GM21381 (cell line): Measurements from ENCODE around the gene BABAM2.
"Not testable (repeated sequence)": the region's sequence is repeated elsewhere in the genome, so short reads cannot be mapped to it uniquely, and the experiment has no call there.

ENCODE experiments used
- ATAC-seq: cut with Tn5 transposase; IDR thresholded peaks from one replicate; pipeline ENCODE4 v1.9.1; 2021; ENCODE audit warnings: mild to moderate bottlenecking, moderate library complexity; ENCODE audit not compliant: unreplicated experiment

Gene BABAM2

GRCh38 chr2:28320009-28320365 is 429.5 kb downstream of the BABAM2 start:
- ATAC-seq: no peak

- no peak for ATAC-seq
Measured at GRCh38 chr2:28320371-28320770, 429.8 kb downstream of the BABAM2 start.

GRCh38 chr2:28321426-28321825 is 430.9 kb downstream of the BABAM2 start:
- ATAC-seq: no peak

- ATAC-seq: no peak
Measured at GRCh38 chr2:28322051-28322450, 431.5 kb downstream of the BABAM2 start.

- ATAC-seq: no peak
Measured at GRCh38 chr2:28322456-28322855, 431.9 kb downstream of the BABAM2 start.

- ATAC-seq: no peak
Measured at GRCh38 chr2:28322981-28323396, 432.5 kb downstream of the BABAM2 start.

- ATAC-seq: no peak
Measured at GRCh38 chr2:28325173-28325566, 434.6 kb downstream of the BABAM2 start.

- no peak for ATAC-seq
Measured at GRCh38 chr2:28325567-28326468, 435.3 kb downstream of the BABAM2 start.

GRCh38 chr2:28326469-28326805 is 435.9 kb downstream of the BABAM2 start:
- ATAC-seq: no peak

- no peak for ATAC-seq
Measured at GRCh38 chr2:28326881-28327505, 436.5 kb downstream of the BABAM2 start.

- no peak for ATAC-seq
Measured at GRCh38 chr2:28327581-28327955, 437.0 kb downstream of the BABAM2 start.

GRCh38 chr2:28327956-28328922 is 437.7 kb downstream of the BABAM2 start:
- no peak for ATAC-seq

- ATAC-seq: no peak
Measured at GRCh38 chr2:28329184-28329583, 438.7 kb downstream of the BABAM2 start.

GRCh38 chr2:28330722-28331121 is 440.2 kb downstream of the BABAM2 start:
- ATAC-seq: not testable (repeated sequence)

GRCh38 chr2:28331797-28332196 is 441.3 kb downstream of the BABAM2 start:
- ATAC-seq: not testable (repeated sequence)

GRCh38 chr2:28332696-28333095 is 442.2 kb downstream of the BABAM2 start:
- no peak for ATAC-seq

GRCh38 chr2:28333606-28334526 is 443.3 kb downstream of the BABAM2 start:
- ATAC-seq: no peak

- ATAC-seq: no peak
Measured at GRCh38 chr2:28334527-28334894, 444.0 kb downstream of the BABAM2 start.

- not testable (repeated sequence) for ATAC-seq
Measured at GRCh38 chr2:28335265-28335664, 444.7 kb downstream of the BABAM2 start.

- no peak for ATAC-seq
Measured at GRCh38 chr2:28335666-28336065, 445.1 kb downstream of the BABAM2 start.
